Sciatic nerve (tissue), 2 donors: ENCODE measurements around the gene KIT. TPM values are rescaled to one million over a fixed set of nuclear protein-coding genes. Genes with fewer than 3 reads are reported as not detected.
"Not testable (repeated sequence)": the region's sequence is repeated elsewhere in the genome, so short reads cannot be mapped to it uniquely, and the experiment has no call there.

Experiments used
- ATAC-seq: fragments of 200-7000 bp; cut with Tn5 transposase; one replicate; pipeline ENCODE4 v1.9.1; 2020; ENCODE audit warnings: mild to moderate bottlenecking, moderate library complexity
- DNase-seq: peaks from one replicate; pipeline ENCODE4 v3.0.0-alpha.2; 2020; ENCODE audit warnings: low spot score
- intact Hi-C: fragments of 100-400 bp; cut with DNase I; formaldehyde crosslinking; loops from one replicate; pipeline ENCODE4 v1.14.2; 2022
- total RNA-seq: library from RNA; stranded (reverse); fragmentation: NEBNext Ultra II Directional; extraction: Animal tissue kit (Norgen Biotek cat#: 25700); gene quantifications from one replicate; pipeline ENCODE4 v1.2.1, GENCODE V29; 2021
- donor health status: DM: no; HTN: no; CAD: no.
- donor health status: DM: no; HTN: no; CAD: no.

Gene KIT
- 4.9 TPM for total RNA-seq

DNA sequence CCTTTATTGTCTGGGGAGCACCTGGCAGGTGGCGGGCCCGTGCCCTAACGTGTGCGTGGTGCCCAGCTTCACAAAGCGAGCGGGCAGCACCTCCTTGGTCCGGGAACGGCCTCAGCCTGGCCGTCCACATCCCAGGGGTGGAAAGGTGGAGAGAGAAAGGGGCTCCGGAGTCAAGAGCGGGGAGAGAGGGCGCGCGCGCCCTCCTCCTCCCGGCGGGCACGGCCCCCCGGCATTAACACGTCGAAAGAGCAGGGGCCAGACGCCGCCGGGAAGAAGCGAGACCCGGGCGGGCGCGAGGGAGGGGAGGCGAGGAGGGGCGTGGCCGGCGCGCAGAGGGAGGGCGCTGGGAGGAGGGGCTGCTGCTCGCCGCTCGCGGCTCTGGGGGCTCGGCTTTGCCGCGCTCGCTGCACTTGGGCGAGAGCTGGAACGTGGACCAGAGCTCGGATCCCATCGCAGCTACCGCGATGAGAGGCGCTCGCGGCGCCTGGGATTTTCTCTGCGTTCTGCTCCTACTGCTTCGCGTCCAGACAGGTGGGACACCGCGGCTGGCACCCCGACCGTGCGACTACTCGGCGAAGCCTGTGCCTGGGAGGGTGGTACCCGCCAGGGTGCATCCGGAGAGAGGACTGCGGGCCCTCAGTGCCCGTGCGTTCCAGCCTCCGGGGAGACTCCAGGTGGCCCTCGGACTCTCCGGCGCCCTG is at the start of gene KIT:
KIT (plus strand) TSS at position 407 of the 701 bp plus-strand sequence; CDS start at position 465, 58 bp downstream.
- intact Hi-C loops, result no loop called here
- ATAC-seq (peak; percentile 72), DNase-seq (peak; percentile 61)

DNA sequence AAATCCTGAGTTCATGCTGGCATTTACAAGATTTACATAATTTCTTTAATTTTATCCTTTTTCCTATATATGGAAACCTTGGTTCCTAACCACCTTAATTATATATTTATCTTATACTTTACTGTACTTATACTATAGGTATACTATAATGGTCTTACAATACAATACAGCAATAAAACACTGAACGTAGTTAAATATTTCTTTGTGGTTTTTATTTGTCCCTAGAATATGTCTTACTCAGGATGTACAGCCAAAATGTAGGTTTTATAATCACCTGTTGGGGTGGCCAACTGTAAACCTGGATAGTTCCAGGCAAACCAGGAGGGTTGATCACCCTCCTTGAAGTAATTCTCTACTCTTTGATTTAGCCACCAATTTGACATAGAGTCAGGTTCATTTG is 48.4 kb upstream of the KIT start:
- no peak for DNase-seq
- intact Hi-C loops, result no loop called here
- no peak for ATAC-seq

DNA sequence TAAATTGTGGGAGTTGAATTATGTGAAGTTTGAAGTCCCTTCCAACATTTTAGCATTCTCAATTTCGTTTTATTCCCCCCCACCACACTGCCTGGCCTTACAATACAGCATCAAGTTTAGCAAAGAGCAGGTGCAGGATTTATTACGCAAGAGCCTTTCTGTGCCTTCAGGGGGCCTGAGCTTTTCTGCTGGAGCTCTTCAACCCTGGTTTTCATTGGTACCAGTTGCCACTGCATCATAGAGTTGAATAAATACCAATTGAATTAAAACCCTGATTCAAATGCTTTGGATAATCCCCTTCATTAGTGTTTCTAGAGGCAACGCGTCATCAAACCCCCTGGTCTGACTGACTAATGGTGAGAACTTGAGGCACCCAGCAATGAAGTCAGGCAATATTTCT is 43.6 kb upstream of the KIT start:
- no peak for ATAC-seq
- intact Hi-C loops, result no loop called here
- DNase-seq, result no peak

DNA sequence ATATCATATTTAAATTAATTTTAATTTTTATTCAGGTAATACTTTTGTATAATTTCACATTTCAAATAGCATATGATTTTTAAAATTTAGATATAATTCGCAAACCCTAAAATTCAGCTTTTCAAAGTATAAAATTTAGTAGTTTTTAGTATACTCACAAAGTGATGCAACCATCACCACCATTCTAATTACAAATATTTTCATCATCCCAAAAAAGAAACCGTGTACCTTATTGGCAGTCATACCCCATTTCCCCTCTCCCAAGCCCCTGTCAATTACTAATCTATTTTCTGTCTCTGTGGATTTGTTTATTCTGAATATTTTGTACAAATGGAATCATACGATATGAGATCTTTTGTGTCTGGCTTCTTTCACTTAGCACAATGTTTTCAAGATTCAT is 37.0 kb upstream of the KIT start:
- intact Hi-C loops, result no loop called here
- DNase-seq, result no peak
- no peak for ATAC-seq

DNA sequence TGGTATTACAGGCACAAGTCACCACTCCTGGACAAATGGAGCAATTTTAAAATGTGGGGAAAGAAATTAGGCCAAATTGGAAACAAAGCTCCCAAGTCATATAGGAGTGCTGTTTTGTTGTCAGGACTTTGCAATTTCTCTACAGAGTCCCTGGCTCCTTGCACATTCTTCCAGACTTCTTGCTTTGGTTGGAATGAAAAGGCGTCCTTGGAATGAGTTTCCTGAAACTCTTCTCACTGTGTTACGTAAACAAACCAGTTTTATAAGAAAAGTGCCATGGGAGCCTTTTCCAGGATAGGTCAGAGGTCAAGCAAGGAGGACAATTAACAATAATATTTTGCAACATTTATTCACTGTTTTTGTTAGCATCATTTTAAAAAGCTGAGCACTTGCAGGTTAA is 32.4 kb upstream of the KIT start:
- intact Hi-C loops, result no loop called here
- DNase-seq (no peak), ATAC-seq (peak; percentile 97)

DNA sequence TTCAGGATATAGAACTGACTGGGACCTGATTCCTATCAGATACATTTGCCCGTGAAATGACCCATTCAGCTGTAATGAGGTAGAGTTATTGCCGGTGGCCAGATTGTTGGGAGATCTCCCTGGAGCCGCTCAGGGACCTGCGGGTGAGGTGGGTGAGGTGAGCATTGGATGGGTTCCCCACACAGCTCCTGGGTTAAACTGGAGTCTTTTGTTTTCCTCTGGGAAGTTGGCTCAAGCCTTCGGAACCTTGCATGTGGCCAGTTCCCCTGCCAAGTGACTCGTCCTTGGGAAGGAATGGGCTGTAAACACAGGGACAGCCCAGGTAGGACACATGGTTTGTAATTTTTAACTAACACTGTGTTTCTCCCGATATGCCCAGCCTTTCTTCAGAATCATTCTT is 31.6 kb upstream of the KIT start:
- intact Hi-C loops, result no loop called here
- ATAC-seq, result peak; percentile 28
- DNase-seq, result no peak

DNA sequence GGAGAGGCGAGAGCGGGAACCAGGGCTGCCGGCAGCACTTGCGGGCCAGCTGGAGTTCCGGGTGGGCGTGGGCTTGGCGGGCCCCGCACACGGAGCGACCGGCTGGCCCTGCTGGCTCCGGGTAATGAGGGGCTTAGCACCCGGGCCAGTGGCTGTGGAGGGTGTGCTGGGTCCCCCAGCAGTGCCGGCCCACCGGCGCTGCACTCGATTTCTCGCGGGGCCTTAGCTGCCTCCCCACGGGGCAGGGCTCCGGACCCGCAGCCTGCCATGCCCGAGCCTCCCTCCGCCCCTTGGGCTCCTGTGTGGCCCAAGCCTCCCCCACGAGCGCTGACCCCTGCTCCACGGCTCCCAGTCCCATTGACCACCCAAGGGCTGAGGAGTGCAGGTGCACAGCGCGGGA is 25.2 kb upstream of the KIT start:
- ATAC-seq, result no peak
- intact Hi-C loops, result no loop called here
- DNase-seq, result no peak

DNA sequence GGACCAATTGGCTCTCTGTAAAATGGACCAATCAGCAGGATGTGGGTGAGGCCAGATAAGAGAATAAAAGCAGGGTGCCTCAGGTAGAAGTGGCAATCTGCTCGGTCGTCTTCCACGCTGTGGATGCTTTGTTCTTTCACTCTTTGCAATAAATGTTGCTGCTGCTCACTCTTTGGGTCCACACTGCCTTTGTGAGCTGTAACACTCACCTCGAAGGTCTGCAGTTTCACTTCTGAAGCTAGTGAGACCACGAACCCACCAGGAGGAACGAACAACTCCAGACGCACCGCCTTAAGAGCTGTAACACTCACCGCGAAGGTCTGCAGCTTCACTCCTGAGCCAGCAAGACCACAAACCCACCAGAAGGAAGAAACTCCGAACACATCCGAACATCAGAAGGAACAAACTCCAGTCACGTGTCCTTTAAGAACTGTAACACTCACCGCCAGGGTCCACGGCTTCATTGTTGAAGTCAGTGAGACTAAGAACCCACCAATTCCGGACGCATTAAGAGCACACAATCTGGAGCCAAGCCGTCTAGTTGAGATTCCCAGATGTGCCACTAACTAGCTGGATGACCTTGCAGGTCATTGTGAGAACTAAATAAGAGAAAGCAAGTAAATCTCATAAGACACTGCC is 24.5 kb upstream of the KIT start:
- intact Hi-C loops, ATAC-seq: not testable (repeated sequence)

DNA sequence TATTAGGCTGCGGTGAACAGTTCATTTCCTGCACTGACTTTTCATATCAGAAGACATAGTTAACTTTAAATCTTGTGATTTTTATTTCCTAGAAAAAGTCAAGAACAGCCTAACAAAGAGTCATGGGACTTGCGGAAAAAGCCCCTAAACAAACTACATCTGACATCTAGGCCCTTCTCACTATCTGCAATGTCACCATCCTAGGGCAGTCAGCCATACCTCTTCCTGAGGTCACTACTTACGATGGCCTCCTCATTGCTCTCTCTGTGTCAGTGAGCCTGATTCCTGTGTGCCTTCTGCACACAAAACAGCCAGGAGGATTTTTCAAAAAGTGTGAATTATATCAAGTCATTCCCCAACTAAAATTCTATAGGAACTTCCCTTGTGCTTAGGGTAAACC is 22.4 kb upstream of the KIT start:
- DNase-seq, result no peak
- ATAC-seq, result no peak
- intact Hi-C loops, result no loop called here

More for the DNA sequence above, 24.5 kb upstream of the KIT start:
- not testable (repeated sequence) for DNase-seq

DNA sequence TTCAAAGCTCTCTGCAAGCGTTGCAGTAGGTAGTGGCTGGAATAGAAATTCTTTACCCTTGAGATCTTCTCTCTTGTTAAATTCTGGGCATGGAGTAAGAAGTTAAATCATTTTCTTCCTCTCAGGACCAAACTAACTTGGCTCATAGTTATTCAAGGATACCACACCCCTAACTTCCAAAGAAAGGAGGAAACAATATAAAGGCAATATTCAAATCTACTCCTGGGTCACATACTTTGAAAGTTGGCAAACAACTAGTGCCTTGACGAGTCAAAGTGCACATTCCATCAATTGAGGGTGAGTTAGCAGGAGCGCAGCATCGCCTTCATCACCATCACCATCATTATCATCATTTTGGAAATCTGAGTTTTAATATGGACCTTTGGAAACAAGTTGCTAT is 20.4 kb upstream of the KIT start:
- intact Hi-C loops, result no loop called here
- no peak for ATAC-seq
- no peak for DNase-seq

DNA sequence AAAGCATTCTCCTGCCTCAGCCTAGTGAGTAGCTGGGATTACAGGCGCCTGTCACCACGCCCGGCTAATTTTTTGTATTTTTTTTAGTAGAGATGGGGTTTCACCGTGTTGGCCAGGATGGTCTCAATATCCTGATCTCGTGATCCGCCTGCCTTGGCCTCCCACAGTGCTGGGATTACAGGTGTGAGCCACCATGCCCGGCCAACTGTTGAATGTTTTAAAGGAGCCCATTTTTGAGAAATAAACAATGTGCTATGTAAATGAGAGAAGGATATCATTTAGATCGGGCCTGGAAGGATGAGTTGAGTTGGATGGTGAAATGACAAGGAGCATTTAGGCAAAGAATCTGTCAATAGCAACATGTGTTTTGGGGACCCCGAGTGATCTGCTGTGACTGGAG is 16.7 kb upstream of the KIT start:
- intact Hi-C loops, DNase-seq, ATAC-seq: not testable (repeated sequence)

DNA sequence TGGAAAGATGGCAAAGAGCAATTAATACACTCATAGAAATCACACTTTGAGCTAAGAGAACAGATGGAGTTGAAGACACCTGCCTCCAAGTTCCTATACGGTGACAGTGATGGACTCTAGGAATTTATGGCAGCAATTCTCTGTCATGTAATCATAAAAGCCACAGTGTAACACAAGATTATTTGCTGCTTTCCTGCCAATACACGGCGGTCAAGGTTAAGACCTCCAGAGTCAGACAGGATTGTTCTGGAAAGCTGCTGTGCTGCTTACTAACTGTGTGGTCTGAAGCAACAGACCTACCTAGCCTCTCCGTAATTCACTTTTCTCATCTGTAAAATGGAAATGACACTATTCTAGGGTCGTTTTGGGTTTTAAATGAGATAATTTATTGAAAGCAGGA is 14.6 kb upstream of the KIT start:
- ATAC-seq (no peak), DNase-seq (no peak)
- intact Hi-C loops, result no loop called here

DNA sequence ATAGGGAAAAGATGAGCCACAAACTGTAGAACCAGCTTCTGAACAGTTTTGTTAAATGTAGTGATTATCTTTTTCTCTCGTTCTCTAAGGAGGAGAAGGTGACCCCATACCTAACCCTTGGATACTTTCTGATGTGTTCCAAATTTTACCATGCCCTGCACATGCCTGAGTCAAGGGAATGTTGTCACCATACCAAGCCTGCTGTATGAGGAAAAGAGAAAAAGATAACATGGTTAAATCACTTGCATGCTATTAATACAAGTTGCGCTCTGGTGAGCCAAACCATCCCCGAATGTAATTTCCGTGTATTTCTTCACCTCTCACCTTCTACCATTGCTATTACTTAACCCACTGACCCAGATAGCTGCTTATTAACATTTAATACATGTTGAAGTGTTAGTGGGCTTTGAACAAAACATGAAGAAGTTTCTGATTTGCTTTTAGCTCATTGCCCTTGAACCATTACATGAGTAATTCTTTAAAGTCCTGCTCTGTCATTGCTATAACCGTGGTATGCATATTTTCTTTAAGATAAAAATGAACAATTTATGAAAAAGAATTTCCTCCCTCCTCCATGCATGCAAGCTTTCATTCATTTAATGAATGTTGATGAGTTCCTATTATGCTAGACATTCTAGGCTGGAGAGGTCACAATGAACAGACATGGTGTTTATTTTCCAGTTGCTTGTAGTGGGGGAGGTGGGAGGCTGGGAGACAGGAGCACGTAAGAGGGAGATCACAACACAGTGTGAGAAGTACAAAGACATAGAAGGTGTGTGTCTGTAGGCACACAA is 13.6 kb upstream of the KIT start:
- ATAC-seq (no peak), DNase-seq (no peak)
- intact Hi-C loops, result no loop called here

DNA sequence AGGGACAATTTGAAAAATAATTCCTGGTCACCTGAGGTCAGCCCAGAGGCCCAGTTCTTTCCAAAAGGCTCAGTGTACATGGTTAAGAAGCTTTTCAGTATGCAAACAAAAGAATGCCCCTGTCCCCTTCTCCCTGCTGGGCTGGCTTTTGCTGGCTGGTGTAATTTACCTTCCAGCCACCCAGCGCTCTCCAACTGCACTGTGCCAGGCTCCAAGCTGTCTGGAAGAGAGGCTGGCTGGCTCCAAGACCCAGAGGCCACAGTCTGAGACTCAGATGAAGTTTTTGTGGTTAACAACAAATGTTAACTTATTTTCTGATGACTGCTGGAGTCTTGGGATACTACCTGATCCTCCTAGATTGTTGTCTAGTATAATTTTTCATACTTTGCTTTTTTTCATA is 11.9 kb upstream of the KIT start:
- intact Hi-C loops, result no loop called here
- DNase-seq, result no peak
- no peak for ATAC-seq

DNA sequence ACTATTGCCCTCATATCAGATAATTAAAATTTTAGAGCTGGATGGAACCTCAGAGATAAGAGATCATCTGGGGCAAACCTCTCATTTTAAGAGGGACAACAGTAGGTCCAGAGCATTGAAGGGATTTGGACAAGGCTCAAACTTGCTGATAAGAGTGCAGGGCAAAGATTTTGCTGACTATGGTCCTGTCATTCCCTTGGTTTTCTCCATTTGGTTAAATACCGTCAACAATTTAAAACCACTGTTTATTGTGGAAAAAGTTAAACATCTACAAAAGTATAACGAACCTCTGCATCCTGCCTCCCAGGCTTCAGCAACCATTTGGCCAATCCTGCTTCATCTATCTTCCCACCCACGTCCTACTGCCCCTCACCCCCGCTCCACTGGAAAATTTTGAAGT is 10.7 kb upstream of the KIT start:
- DNase-seq, result no peak
- ATAC-seq, result no peak
- intact Hi-C loops, result no loop called here

DNA sequence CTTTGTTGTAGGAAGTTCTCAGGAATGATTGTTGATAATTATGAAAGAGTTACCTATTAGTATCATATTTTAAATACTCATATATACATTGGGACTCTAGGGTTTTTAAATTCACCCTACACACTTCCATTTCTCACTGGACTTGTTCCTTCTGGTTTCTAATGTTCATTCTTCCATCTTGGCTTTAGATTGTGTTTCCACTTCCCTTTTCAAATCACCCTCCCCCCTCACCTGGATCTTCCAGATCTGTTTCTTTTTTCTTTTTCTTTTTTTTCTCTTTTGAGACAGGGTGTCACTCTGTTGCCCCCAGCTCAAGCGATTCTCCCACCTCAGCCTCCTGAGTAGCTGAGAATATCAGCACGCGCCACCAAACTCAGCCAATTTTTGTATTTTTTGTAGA is 6.7 kb upstream of the KIT start:
- ATAC-seq, result no peak
- intact Hi-C loops, result no loop called here
- no peak for DNase-seq

DNA sequence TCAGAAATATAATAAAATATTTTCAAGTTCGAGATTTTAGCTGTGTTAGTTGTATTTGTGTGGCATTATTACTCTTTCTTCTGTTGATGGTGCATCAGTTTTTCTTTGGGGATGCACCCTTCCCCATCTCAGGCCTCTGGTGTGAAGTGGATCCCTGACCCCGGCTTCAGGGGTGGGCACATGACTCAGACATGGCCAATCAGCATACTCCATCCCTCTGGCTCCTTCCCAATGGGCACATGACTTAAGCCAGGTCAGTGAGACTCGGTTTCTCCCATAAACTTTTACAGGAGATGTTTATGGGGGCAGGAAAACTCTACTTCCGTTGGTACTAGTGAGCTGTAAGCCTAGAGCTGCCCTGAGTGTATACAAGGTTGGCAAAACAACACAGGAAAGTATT is 3.0 kb upstream of the KIT start:
- DNase-seq (no peak), ATAC-seq (no peak)
- intact Hi-C loops, result no loop called here

DNA sequence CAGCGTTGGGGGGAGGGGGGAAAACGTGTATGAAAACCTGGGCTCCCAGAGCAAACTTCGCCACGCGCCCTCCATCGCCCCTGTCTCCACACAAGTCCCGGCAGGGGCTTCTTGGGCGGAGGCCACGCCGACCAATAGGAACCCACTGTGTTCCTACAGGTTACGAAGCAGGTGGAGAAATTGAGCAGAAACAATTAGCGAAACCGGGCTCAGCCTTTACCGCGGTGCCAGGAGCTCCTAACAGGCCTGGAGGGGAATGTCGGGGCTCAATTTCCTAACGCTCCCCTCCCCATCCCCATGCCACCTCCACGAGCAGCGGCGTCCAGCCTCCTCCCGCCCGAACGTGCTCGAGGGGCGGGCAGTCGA is 589 bp upstream of the KIT start:
- DNase-seq (no peak), ATAC-seq (no peak)
- intact Hi-C loops, result no loop called here

DNA sequence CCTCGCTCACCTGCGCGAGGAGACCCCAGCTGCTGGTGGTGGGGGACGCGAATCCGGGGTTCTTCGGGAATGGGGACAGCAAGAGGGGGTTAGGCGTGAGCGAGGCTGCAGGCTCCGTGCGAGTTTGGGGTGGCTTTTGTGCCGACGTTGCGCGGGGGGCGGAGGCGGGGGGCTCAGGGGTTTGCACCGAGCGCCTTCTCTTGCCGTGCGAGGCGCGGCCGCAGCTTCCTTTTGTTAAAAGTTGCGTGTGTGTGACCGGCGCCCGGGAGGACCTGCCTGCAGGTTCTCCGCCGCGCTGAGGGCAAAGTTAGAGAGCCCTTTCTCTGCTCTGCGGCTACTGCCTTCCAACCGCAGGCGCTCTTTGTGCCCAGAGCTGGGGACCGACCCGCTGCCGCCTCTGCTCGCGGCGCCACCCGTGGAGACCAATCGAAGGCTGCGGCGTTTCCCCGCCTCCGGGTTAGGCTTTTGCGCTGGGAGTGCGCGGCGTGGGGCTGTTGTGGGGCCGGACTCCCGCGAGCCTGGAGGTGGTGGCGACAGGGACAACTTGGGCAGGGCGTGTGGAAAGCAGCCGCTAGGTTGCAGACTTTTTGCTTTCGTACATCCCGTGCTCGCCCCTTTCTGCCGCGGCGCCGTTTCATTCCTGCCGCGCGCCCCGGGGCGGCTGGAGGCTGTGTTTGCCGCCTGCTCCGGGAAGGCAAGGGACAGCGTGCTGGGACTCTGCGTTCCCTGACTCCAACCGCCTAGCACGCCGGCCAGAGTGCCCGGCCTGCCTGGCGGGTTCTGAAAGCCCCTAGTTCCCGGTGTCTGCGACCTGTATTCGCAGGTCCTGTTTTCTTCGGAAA is 716 bp downstream of the KIT start:
- DNase-seq (peak; percentile 62), ATAC-seq (peak; percentile 80)
- intact Hi-C loops, result no loop called here
